ENCODE measurements around the gene YARS1. TPM values are rescaled to one million over a fixed set of nuclear protein-coding genes. Genes with fewer than 3 reads are reported as not detected.

YARS1 gene
- total and polyA plus RNA-seq, 4 donors: 20.4 to 76.1 (median 47.0) TPM

GRCh38 chr1:32758177-32758794, 58.9 kb downstream of the YARS1 start:
- Histone ChIP-seq H3K4me3 (ENCODE audit: low read length in 2 of 2) (no peak overlapping the region), H3K27ac (ENCODE audit: low read depth in 1 of 2, low read length in 2 of 2) (no peak overlapping the region), H3K36me3 (ENCODE audit: control insufficient read depth in 1 of 2, insufficient read depth in 2 of 2, low read length in 1 of 2) (no peaks in the 10 kb centered on the region), H3K9me3 (ENCODE audit: control insufficient read depth, low read length) (no peaks in the 10 kb centered on the region), H3K27me3 (ENCODE audit: control insufficient read depth in 1 of 2, insufficient read depth in 2 of 2, low read length in 1 of 2) (no peaks in the 10 kb centered on the region), H3K4me1 (ENCODE audit: control insufficient read depth in 1 of 2, insufficient read depth in 2 of 2, low read length in 2 of 2) (no peaks in the 10 kb centered on the region)
- WGBS, 2 donors: 74 to 76% methylated on average over 7 of the region's 7 CpGs
- intact Hi-C loops (cut with DNase I): loop anchor here in 1 of 2 donors (5.0 kb wide), 1 partner anchor 46 kb away; no protein-coding TSS in a partner anchor
- DNase-seq (no peak), ATAC-seq (ENCODE audit: low FRiP score) (no peak)

GRCh38 chr1:32757213-32757895, 59.8 kb downstream of the YARS1 start:
- 83 to 85% methylated on average over 4 of the region's 4 CpGs for WGBS, 2 donors
- Histone ChIP-seq H3K9me3 (ENCODE audit: control insufficient read depth, low read length) (no peaks in the 10 kb centered on the region), H3K4me1 (ENCODE audit: control insufficient read depth in 1 of 2, insufficient read depth in 2 of 2, low read length in 2 of 2) (no peaks in the 10 kb centered on the region), H3K27me3 (ENCODE audit: control insufficient read depth in 1 of 2, insufficient read depth in 2 of 2, low read length in 1 of 2) (no peaks in the 10 kb centered on the region), H3K36me3 (ENCODE audit: control insufficient read depth in 1 of 2, insufficient read depth in 2 of 2, low read length in 1 of 2) (no peaks in the 10 kb centered on the region), H3K27ac (ENCODE audit: low read depth in 1 of 2, low read length in 2 of 2) (no peak overlapping the region), H3K4me3 (ENCODE audit: low read length in 2 of 2) (no peak overlapping the region)
- DNase-seq: no peak
- intact Hi-C loops (cut with DNase I): loop anchor here in 1 of 2 donors (5.0 kb wide), 1 partner anchor 45 kb away; no protein-coding TSS in a partner anchor
- no peak for ATAC-seq (ENCODE audit: low FRiP score)

- Histone ChIP-seq H3K36me3 (ENCODE audit: control insufficient read depth in 1 of 2, insufficient read depth in 2 of 2, low read length in 1 of 2) (no peaks in the 10 kb centered on the region), H3K27me3 (ENCODE audit: control insufficient read depth in 1 of 2, insufficient read depth in 2 of 2, low read length in 1 of 2) (no peaks in the 10 kb centered on the region), H3K4me1 (ENCODE audit: control insufficient read depth in 1 of 2, insufficient read depth in 2 of 2, low read length in 2 of 2) (no peaks in the 10 kb centered on the region), H3K4me3 (ENCODE audit: low read length in 2 of 2) (no peak overlapping the region), H3K9me3 (ENCODE audit: control insufficient read depth, low read length) (no peaks in the 10 kb centered on the region), H3K27ac (ENCODE audit: low read depth in 1 of 2, low read length in 2 of 2) (peak overlapping the region in 1 of 2 donors; percentile 21)
- WGBS, 2 donors: 74 to 78% methylated on average over 3 of the region's 3 CpGs
- intact Hi-C loops (cut with DNase I): loop anchor here in 1 of 2 donors (5.0 kb wide), 1 partner anchor 43 kb away; no protein-coding TSS in a partner anchor
- DNase-seq: no peak
- no peak for ATAC-seq (ENCODE audit: low FRiP score)
These were observed 61.4 kb downstream of the YARS1 start for GRCh38 chr1:32755810-32756159.

- H3K27me3 ChIP-seq (ENCODE audit: control insufficient read depth in 1 of 2, insufficient read depth in 2 of 2, low read length in 1 of 2): no peaks in the 10 kb centered on the region
- ATAC-seq (ENCODE audit: low FRiP score) (no peak), DNase-seq (no peak)
- no peaks in the 10 kb centered on the region for H3K9me3 ChIP-seq (ENCODE audit: control insufficient read depth, low read length)
- no peak overlapping the region for H3K4me3 ChIP-seq (ENCODE audit: low read length in 2 of 2)
- intact Hi-C loops (cut with DNase I): loop anchor here in 1 of 2 donors (5.0 kb wide), 1 partner anchor 43 kb away; no protein-coding TSS in a partner anchor
- no peaks in the 10 kb centered on the region for H3K36me3 ChIP-seq (ENCODE audit: control insufficient read depth in 1 of 2, insufficient read depth in 2 of 2, low read length in 1 of 2)
- no peaks in the 10 kb centered on the region for H3K4me1 ChIP-seq (ENCODE audit: control insufficient read depth in 1 of 2, insufficient read depth in 2 of 2, low read length in 2 of 2)
- WGBS, 2 donors: 33 to 44% methylated on average over 10 of the region's 10 CpGs
- peak overlapping the region in 1 of 2 donors; percentile 21 for H3K27ac ChIP-seq (ENCODE audit: low read depth in 1 of 2, low read length in 2 of 2)
These were observed 61.9 kb downstream of the YARS1 start for GRCh38 chr1:32755098-32755809.

- H3K36me3 ChIP-seq (ENCODE audit: control insufficient read depth in 1 of 2, insufficient read depth in 2 of 2, low read length in 1 of 2): no peaks in the 10 kb centered on the region
- no peaks in the 10 kb centered on the region for H3K27me3 ChIP-seq (ENCODE audit: control insufficient read depth in 1 of 2, insufficient read depth in 2 of 2, low read length in 1 of 2)
- no peaks in the 10 kb centered on the region for H3K9me3 ChIP-seq (ENCODE audit: control insufficient read depth, low read length)
- ATAC-seq (ENCODE audit: low FRiP score): peak; percentile 33
- 1 to 2% methylated on average over 40 to 47 of the region's 47 CpGs for WGBS, 2 donors
- peak overlapping the region; percentile 38 to 75 for H3K4me3 ChIP-seq (ENCODE audit: low read length in 2 of 2)
- DNase-seq: no peak
- H3K27ac ChIP-seq (ENCODE audit: low read depth in 1 of 2, low read length in 2 of 2): peak overlapping the region in 1 of 2 donors; percentile 8
- intact Hi-C loops (cut with DNase I): loop anchor here in 1 of 2 donors (5.0 kb wide), 1 partner anchor 42 kb away; no protein-coding TSS in a partner anchor
- H3K4me1 ChIP-seq (ENCODE audit: control insufficient read depth in 1 of 2, insufficient read depth in 2 of 2, low read length in 2 of 2): no peaks in the 10 kb centered on the region
These were observed 62.7 kb downstream of the YARS1 start for GRCh38 chr1:32754317-32755097.

- H3K27me3 ChIP-seq (ENCODE audit: control insufficient read depth in 1 of 2, insufficient read depth in 2 of 2, low read length in 1 of 2): no peaks in the 10 kb centered on the region
- ATAC-seq (ENCODE audit: low FRiP score): peak; percentile 86
- DNase-seq: peak in 1 of 2 donors; percentile 85
These were observed 63.4 kb downstream of the YARS1 start for GRCh38 chr1:32753532-32754316.

GRCh38 chr1:32749771-32750170, 67.4 kb downstream of the YARS1 start:
- H3K27me3 ChIP-seq (ENCODE audit: control insufficient read depth in 1 of 2, insufficient read depth in 2 of 2, low read length in 1 of 2): no peaks in the 10 kb centered on the region
- H3K4me1 ChIP-seq (ENCODE audit: control insufficient read depth in 1 of 2, insufficient read depth in 2 of 2, low read length in 2 of 2): no peaks in the 10 kb centered on the region
- 81 to 91% methylated on average over 3 of the region's 3 CpGs for WGBS, 2 donors
- H3K9me3 ChIP-seq (ENCODE audit: control insufficient read depth, low read length): no peaks in the 10 kb centered on the region
- H3K27ac ChIP-seq (ENCODE audit: low read depth in 1 of 2, low read length in 2 of 2): no peak overlapping the region
- ATAC-seq (ENCODE audit: low FRiP score): no peak
- DNase-seq: no peak
- intact Hi-C loops (cut with DNase I): no loop called here
- no peaks in the 10 kb centered on the region for H3K36me3 ChIP-seq (ENCODE audit: control insufficient read depth in 1 of 2, insufficient read depth in 2 of 2, low read length in 1 of 2)
- H3K4me3 ChIP-seq (ENCODE audit: low read length in 2 of 2): no peak overlapping the region

More at GRCh38 chr1:32753532-32754316, 63.4 kb downstream of the YARS1 start:
- peak overlapping the region; percentile 38 to 75 for H3K4me3 ChIP-seq (ENCODE audit: low read length in 2 of 2)
- H3K27ac ChIP-seq (ENCODE audit: low read depth in 1 of 2, low read length in 2 of 2): no peak overlapping the region
- no peaks in the 10 kb centered on the region for H3K4me1 ChIP-seq (ENCODE audit: control insufficient read depth in 1 of 2, insufficient read depth in 2 of 2, low read length in 2 of 2)
- intact Hi-C loops (cut with DNase I): no loop called here
- no peaks in the 10 kb centered on the region for H3K36me3 ChIP-seq (ENCODE audit: control insufficient read depth in 1 of 2, insufficient read depth in 2 of 2, low read length in 1 of 2)
- WGBS, 2 donors: 1 to 2% methylated on average over 54 to 66 of the region's 66 CpGs
- no peaks in the 10 kb centered on the region for H3K9me3 ChIP-seq (ENCODE audit: control insufficient read depth, low read length)

Measured in aorta (tissue), 5 donors.